Neural progenitor cell (in vitro differentiated cells): ENCODE measurements around the gene PRKCE.

Experiments used
- EZH2 ChIP-seq: fragments of 200-600 bp; sonication (generic); IDR thresholded peaks from 2 replicates; pipeline ENCODE4 v1.6.1; 2017; ENCODE audit warnings: antibody characterized with exemption, mild to moderate bottlenecking, moderate library complexity
- TF ChIP-seq, protein P1 (sequence below): fragments of 200-600 bp; sonication (generic); IDR thresholded peaks from 2 replicates; pipeline ENCODE4 v1.5.1; 2017; ENCODE audit warnings: antibody characterized with exemption, mild to moderate bottlenecking

DNA sequence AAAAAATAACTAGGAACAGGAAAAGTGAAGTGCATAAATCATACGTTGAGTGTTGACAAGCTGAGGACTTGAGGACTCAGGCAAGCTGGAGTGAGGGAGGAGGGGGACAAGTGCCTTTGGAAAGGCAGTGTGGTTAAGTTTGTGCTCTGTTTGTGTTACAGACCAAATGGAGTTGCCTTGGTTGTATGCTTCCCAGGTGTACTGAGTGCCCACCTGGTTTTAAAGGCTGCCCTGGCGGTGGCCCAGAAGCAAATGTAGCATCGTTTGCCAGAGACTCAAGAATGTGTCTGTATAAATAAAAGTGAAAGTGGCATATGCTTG lies 240.9 kb downstream of the PRKCE start:
- TF ChIP-seq, protein P1, sequence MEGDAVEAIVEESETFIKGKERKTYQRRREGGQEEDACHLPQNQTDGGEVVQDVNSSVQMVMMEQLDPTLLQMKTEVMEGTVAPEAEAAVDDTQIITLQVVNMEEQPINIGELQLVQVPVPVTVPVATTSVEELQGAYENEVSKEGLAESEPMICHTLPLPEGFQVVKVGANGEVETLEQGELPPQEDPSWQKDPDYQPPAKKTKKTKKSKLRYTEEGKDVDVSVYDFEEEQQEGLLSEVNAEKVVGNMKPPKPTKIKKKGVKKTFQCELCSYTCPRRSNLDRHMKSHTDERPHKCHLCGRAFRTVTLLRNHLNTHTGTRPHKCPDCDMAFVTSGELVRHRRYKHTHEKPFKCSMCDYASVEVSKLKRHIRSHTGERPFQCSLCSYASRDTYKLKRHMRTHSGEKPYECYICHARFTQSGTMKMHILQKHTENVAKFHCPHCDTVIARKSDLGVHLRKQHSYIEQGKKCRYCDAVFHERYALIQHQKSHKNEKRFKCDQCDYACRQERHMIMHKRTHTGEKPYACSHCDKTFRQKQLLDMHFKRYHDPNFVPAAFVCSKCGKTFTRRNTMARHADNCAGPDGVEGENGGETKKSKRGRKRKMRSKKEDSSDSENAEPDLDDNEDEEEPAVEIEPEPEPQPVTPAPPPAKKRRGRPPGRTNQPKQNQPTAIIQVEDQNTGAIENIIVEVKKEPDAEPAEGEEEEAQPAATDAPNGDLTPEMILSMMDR = no peak
- no peak for TF ChIP-seq EZH2
